GM23248 (cell line): Measurements from ENCODE around the gene GPR155. TPM values are rescaled to one million over a fixed set of nuclear protein-coding genes. Genes with fewer than 3 reads are reported as not detected.

Experiments
- DNase-seq: peaks from one replicate; pipeline ENCODE4 v3.0.0-alpha.2; 2015
- H2AFZ ChIP-seq: fragments of 200-600 bp; sonication (generic); 2 replicates; pipeline ENCODE4 v1.6.1; 2016; ENCODE audit warnings: antibody characterized with exemption
- H3F3A ChIP-seq: fragments of 200-600 bp; sonication (generic); 2 replicates; pipeline ENCODE4 v1.6.1; 2016; ENCODE audit warnings: mild to moderate bottlenecking, antibody characterized with exemption, mixed run types; ENCODE audit not compliant: insufficient read depth
- H3K27ac ChIP-seq: fragments of 200-600 bp; sonication (generic); 2 replicates; pipeline ENCODE4 v1.5.1; 2016; ENCODE audit warnings: mild to moderate bottlenecking
- H3K27me3 ChIP-seq: fragments of 200-600 bp; sonication (generic); replicated peaks from 2 replicates; pipeline ENCODE4 v1.6.1; 2016; ENCODE audit warnings: mild to moderate bottlenecking; ENCODE audit not compliant: insufficient read depth
- H3K36me3 ChIP-seq: fragments of 200-600 bp; sonication (generic); 2 replicates; pipeline ENCODE4 v1.6.1; 2016; ENCODE audit warnings: low read depth, mild to moderate bottlenecking
- H3K4me1 ChIP-seq: fragments of 200-600 bp; sonication (generic); 2 replicates; pipeline ENCODE4 v1.6.1; 2016; ENCODE audit warnings: mild to moderate bottlenecking; ENCODE audit not compliant: insufficient read depth
- H3K4me2 ChIP-seq: fragments of 200-600 bp; sonication (generic); one replicate; pipeline ENCODE4 v1.6.1; 2016; ENCODE audit warnings: mild to moderate bottlenecking; ENCODE audit not compliant: unreplicated experiment
- H3K4me3 ChIP-seq: fragments of 200-600 bp; sonication (generic); 2 replicates; pipeline ENCODE4 v1.5.1; 2016; ENCODE audit warnings: mild to moderate bottlenecking
- H3K79me2 ChIP-seq: fragments of 200-600 bp; sonication (generic); 2 replicates; pipeline ENCODE4 v1.6.1; 2016; ENCODE audit warnings: mild to moderate bottlenecking; ENCODE audit not compliant: insufficient read depth
- H3K9ac ChIP-seq: fragments of 200-600 bp; sonication (generic); 2 replicates; pipeline ENCODE4 v1.6.1; 2016; ENCODE audit warnings: mild to moderate bottlenecking
- H3K9me2 ChIP-seq: fragments of 200-600 bp; sonication (generic); 2 replicates; pipeline ENCODE4 v1.6.1; 2016; ENCODE audit warnings: mixed run types, mild to moderate bottlenecking, moderate library complexity; ENCODE audit not compliant: insufficient read depth
- H3K9me3 ChIP-seq: fragments of 200-600 bp; sonication (generic); one replicate; pipeline ENCODE4 v1.6.1; 2017; ENCODE audit warnings: low read depth
- H4K20me1 ChIP-seq: fragments of 200-600 bp; sonication (generic); 2 replicates; pipeline ENCODE4 v1.6.0; 2016; ENCODE audit not compliant: insufficient read depth
- EZH2 ChIP-seq: fragments of 200-600 bp; sonication (generic); IDR thresholded peaks from 2 replicates; pipeline ENCODE4 v1.6.1; 2018; ENCODE audit warnings: antibody characterized with exemption, mild to moderate bottlenecking; ENCODE audit not compliant: insufficient read depth, poor library complexity, severe bottlenecking
- EZH2phosphoT487 ChIP-seq: fragments of 200-600 bp; sonication (generic); IDR thresholded peaks from 2 replicates; pipeline ENCODE4 v1.6.1; 2018; ENCODE audit warnings: antibody characterized with exemption, moderate library complexity, mild to moderate bottlenecking, low read depth; ENCODE audit not compliant: insufficient read depth
- WGBS, 2 experiments: methylation state at CpG; one replicate each; pipeline ENCODE4 v1.1.6; 2015 to 2017; ENCODE audit warnings: low lambda C conversion rate in 2 of 2, low coverage in 1 of 2; ENCODE audit errors: missing lambda C conversion rate in 2 of 2; 5-methylcytosine and 5-hydroxymethylcytosine counted together
- in situ Hi-C: fragments of 300-500 bp; cut with MboI; formaldehyde crosslinking; loops from 2 replicates; pipeline ENCODE4 v1.15.0; 2020
- polyA plus RNA-seq: library from polyadenylated mRNA; unstranded; fragments of >200 nt; fragmentation: Nextera tagmentation; extraction: Ambion mirVana; gene quantifications from 2 replicates; pipeline ENCODE4 v1.2.1, GENCODE V29; 2016
- total RNA-seq: library from RNA; depleted of rRNA; stranded (reverse); fragments of >200 nt; shearing (Covaris generic); gene quantifications from 2 replicates; pipeline ENCODE4 v1.2.3, GENCODE V29; 2014

GPR155 gene
- total and polyA plus RNA-seq, 2 experiments from 2014 or later, result 3.2 to 3.4 TPM

GRCh38 chr2:174400853-174401252 lies 86.0 kb downstream of the GPR155 start:
- Histone ChIP-seq H3K4me3 (no peak overlapping the region), H3K9me3 (no peaks in the 10 kb centered on the region), H3K9me2 (no peaks in the 10 kb centered on the region), H3K9ac (no peak overlapping the region), H4K20me1 (no peaks in the 10 kb centered on the region), H3K27me3 (no peaks in the 10 kb centered on the region), H3K27ac (no peak overlapping the region), H3F3A (no peaks in the 10 kb centered on the region), H3K79me2 (no peaks in the 10 kb centered on the region), H3K4me1 (0 out of 2 replicates have a peak, but pooled peaks cover 4% of the 10 kb centered on the region), H2AFZ (no peak overlapping the region), H3K4me2 (no peak overlapping the region), H3K36me3 (peaks cover 10% of the 10 kb centered on the region; the same call in 1 of the 2 replicates)
- TF ChIP-seq EZH2phosphoT487, result no peak
- in situ Hi-C loops, result no loop called here
- no peak for DNase-seq

- no peaks in the 10 kb centered on the region for H3K27me3 ChIP-seq
- no peak overlapping the region for H2AFZ ChIP-seq
- H3K9ac ChIP-seq, result no peak overlapping the region
- H3K9me3 ChIP-seq, result no peaks in the 10 kb centered on the region
- DNase-seq, result peak; percentile 41
- H3K4me1 ChIP-seq, result peaks cover 7% of the 10 kb centered on the region
- H3K27ac ChIP-seq, result no peak overlapping the region
- no peaks in the 10 kb centered on the region for H4K20me1 ChIP-seq
- no peaks in the 10 kb centered on the region for H3F3A ChIP-seq
- H3K79me2 ChIP-seq, result peaks cover 16% of the 10 kb centered on the region
- WGBS, 2 experiments, result 65 to 85% methylated on average over 1 of the region's 1 CpG
- no peak overlapping the region for H3K4me3 ChIP-seq
- no peaks in the 10 kb centered on the region for H3K9me2 ChIP-seq
- in situ Hi-C loops, result no loop called here
- TF ChIP-seq EZH2, result no peak
- no peak for TF ChIP-seq EZH2phosphoT487
- H3K36me3 ChIP-seq, result peaks cover 10% of the 10 kb centered on the region; the same call in 1 of the 2 replicates
- peak overlapping the region; percentile 3 for H3K4me2 ChIP-seq
Measured at GRCh38 chr2:174399171-174399570, 87.7 kb downstream of the GPR155 start.

GRCh38 chr2:174397773-174398172 lies 89.1 kb downstream of the GPR155 start:
- H3K9me2 ChIP-seq, result no peaks in the 10 kb centered on the region
- no peak overlapping the region for H3K4me3 ChIP-seq
- no peak for TF ChIP-seq EZH2phosphoT487
- TF ChIP-seq EZH2, result no peak
- no peak overlapping the region for H3K4me2 ChIP-seq
- H3K9me3 ChIP-seq, result no peaks in the 10 kb centered on the region
- H2AFZ ChIP-seq, result no peak overlapping the region
- no peak for DNase-seq
- WGBS, 2 experiments, result 52% methylated on average over 3 of the region's 3 CpGs
- H3K4me1 ChIP-seq, result peaks cover 21% of the 10 kb centered on the region
- no peak overlapping the region for H3K9ac ChIP-seq
- H3K79me2 ChIP-seq, result peaks cover 30% of the 10 kb centered on the region
- no peaks in the 10 kb centered on the region for H3K27me3 ChIP-seq
- H4K20me1 ChIP-seq, result no peaks in the 10 kb centered on the region
- H3K36me3 ChIP-seq, result peaks cover 10% of the 10 kb centered on the region; the same call in 1 of the 2 replicates
- H3F3A ChIP-seq, result no peaks in the 10 kb centered on the region
- in situ Hi-C loops, result no loop called here
- no peak overlapping the region for H3K27ac ChIP-seq

GRCh38 chr2:174395969-174396630 lies 90.7 kb downstream of the GPR155 start:
- TF ChIP-seq EZH2 (no peak), EZH2phosphoT487 (no peak)
- no peaks in the 10 kb centered on the region for H3K27me3 ChIP-seq
- H3K4me2 ChIP-seq, result peak overlapping the region; percentile 90
- H3K9me2 ChIP-seq, result no peaks in the 10 kb centered on the region
- no peaks in the 10 kb centered on the region for H4K20me1 ChIP-seq
- H3K9me3 ChIP-seq, result no peaks in the 10 kb centered on the region
- in situ Hi-C loops, result no loop called here
- DNase-seq, result peak; percentile 63
- peak overlapping the region; percentile 95 for H3K4me3 ChIP-seq
- H3F3A ChIP-seq, result no peaks in the 10 kb centered on the region
- WGBS, 2 experiments, result 3 to 4% methylated on average over 26 to 27 of the region's 27 CpGs
- peak overlapping the region; percentile 100 for H2AFZ ChIP-seq
- H3K4me1 ChIP-seq, result peaks cover 22% of the 10 kb centered on the region
- H3K27ac ChIP-seq, result peak overlapping the region; percentile 83; the same call in 1 of the 2 replicates
- peak overlapping the region; percentile 94 for H3K9ac ChIP-seq
- H3K79me2 ChIP-seq, result peaks cover 47% of the 10 kb centered on the region
- no peaks in the 10 kb centered on the region for H3K36me3 ChIP-seq
